ENCODE results near the gene PDCD4. TPM values are rescaled to one million over a fixed set of nuclear protein-coding genes. Genes with fewer than 3 reads are reported as not detected.

Gene PDCD4
- total RNA-seq, 1 experiment from 2014 or later, result 19.9 TPM

GRCh38 chr10:110919349-110919931, 47.7 kb downstream of the PDCD4 start, which contains the start of gene SHOC2:
Gene SHOC2, plus strand, starts transcription at chr10:110919604. Its CDS starts 44,755 bp downstream, at chr10:110964359.
- DNase-seq (ENCODE audit: low read depth), result no peak

DNA sequence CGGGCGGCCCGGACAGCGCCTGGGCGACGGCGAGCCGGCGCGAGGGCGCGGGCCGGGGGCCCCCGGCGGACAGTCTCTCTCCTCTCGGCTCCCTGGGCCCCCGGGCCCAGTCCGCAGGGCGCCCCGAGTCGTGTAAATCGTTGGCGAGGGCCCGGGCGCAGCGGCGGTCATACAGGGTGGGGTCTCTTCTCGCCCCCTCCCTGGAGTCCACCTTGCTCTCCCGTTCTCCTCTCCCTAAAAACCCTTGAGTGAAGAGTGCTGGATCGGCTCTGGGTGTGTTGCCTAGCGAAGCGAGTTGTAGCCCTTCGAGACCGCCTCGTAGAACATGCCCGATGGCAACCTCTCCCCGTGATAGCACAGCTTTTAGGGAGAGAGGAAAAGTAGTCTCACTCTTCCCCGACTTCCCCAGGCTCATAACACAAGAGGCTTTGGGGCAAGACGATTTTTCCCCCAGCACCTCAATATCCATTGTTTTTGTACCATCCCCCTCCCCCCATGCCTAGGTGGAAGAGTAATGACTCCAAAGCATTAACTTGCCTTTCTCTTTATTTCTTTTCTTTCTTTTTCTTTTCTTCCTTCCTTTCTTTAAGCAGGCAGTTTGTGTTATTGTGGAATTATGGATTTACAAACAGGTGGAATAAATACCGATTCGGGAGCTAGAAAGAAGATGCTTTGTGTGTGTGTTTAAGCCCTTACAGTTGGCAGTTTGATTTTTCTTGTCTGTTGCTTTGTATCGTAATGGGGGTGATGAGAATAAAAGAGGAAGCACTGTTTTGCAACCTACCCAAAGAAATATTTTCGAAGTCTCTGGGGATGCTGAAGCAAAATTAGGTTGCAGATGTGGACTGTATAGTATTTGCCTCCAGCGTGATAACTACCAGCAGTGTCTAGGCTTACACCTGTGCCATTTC, 48.5 kb downstream of the PDCD4 start:
- DNase-seq (ENCODE audit: low read depth), result peak; percentile 51

DNA sequence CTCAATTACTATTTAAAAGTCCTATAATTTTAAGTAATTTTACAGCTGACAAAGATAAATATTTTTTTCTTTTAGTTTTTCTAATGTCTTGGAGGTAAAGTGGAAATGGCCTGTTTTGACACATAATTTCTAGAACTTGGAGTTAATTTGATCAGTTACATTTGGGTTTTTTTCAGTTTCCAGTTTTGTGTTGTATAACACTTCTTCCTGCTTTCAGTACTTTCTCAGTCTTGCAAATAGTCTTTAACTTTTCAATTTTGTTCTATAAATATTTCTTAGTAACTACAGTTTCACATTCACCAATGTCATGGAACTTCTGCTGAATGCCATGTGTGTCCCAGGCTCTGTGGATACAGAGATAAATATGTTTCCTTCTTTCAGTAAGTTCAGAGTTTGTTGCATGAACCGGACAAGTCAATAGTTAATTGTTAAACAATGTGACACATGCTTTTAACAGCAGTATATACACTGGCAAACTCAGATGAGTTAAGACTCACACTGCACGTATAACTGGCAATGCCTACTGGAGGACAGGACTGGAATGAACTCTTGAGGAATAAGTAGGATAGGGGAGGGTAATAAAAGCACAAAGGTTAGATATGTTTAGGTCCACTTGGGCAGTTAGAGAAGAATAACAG, 52.2 kb downstream of the PDCD4 start:
- DNase-seq (ENCODE audit: low read depth), result no peak

GRCh38 chr10:110927461-110927860, 55.7 kb downstream of the PDCD4 start:
- no peak for DNase-seq (ENCODE audit: low read depth)

- no peak for DNase-seq (ENCODE audit: low read depth)
Observed at GRCh38 chr10:110931769-110932381, 60.1 kb downstream of the PDCD4 start.

DNA sequence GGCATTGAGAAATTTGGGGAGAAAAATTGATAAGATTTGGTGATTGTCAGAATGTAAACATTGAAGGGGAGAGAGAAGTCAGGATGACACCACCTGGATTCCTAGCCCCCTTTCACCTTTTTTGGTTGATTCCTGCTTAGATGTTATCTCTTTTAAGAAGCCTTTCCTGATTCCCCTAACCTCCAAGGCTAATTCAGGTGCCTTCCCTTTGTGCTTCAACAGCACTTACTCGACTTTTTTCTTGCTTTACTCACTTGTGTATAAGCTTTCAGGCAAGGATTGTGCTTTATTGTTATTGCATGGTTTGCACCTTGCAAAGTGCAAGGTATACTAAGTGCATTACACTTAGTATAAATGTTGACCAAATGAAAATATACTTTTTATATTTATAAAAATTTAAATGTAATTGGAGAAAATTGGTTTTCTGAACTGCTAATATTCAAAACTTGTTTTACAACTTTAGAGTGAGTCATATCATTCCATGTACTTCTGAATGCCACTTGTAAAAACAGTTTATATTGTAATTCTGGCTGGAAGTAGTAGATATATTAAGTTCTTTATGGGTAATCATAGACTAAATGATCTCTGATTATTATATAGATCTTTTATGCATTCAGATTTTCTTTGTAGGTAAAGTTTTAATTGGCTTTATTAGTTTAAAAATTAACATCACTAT, 60.9 kb downstream of the PDCD4 start:
- DNase-seq (ENCODE audit: low read depth), result no peak

DNA sequence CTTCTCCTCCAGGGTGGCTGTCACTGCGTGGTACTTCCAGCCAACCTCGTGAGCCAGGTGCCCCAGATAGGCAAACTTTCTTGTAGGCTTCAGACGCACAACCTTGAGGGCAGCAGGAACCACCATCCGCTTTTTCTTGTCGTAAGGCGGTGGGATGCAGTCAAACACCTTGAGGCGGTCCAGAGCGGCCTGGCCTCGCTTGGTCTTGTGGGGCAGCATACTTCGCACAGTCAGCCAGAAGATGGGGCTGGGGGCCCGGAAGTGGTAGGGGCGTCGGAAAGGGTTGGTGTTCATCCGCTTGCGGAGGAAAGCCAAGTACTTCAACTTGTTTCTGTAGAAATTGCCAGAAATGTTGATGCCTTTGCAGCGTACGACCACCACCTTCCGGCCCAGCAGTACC, 65.0 kb downstream of the PDCD4 start:
- DNase-seq (ENCODE audit: low read depth), result no peak

GRCh38 chr10:110939419-110939818, 67.7 kb downstream of the PDCD4 start:
- DNase-seq (ENCODE audit: low read depth), result no peak

GRCh38 chr10:110944792-110945396, 73.2 kb downstream of the PDCD4 start:
- no peak for DNase-seq (ENCODE audit: low read depth)

GRCh38 chr10:110946496-110946895, 74.8 kb downstream of the PDCD4 start:
- no peak for DNase-seq (ENCODE audit: low read depth)

DNA sequence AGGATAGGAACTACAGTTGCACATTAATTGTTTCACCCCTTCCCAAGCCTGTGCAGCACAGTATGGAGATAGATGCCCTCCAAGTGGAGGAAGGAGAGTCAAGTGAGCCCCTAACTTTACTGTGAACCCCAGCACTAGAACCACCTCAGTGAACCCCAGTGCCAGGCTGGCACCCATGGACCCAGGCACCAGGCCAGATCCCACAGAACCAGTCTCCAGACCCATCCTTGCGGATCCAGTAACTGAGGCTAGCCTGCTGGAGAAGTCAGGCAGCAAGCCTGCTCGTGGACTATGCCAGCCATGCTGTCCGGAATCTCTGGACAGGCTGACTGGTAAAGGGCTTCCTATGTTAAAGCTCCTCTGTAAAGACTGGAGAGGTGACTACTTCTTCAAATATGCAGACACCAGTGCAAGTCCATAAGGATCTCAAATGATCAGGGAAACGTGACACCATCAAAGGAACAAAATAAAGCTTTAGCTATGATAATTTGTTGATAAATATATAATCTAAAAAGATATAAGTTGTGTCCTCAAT, 75.4 kb downstream of the PDCD4 start:
- peak; percentile 10 for DNase-seq (ENCODE audit: low read depth)

Other genes starting within 250 kb of the PDCD4 start
- gene RBM20, start 227.6 kb upstream of the PDCD4 start, total RNA-seq (2014; rRNA removed; shearing (Covaris generic)), result 0.02 and 1.8 TPM in 2 replicates
- gene BBIP1, start 47.3 kb downstream of the PDCD4 start, total RNA-seq (2014; rRNA removed; shearing (Covaris generic)), result 32.1 and 36.2 TPM in 2 replicates
- 23.2 and 24.6 TPM in 2 replicates for gene SHOC2, start 47.7 kb downstream of the PDCD4 start, total RNA-seq (2014; rRNA removed; shearing (Covaris generic))
- gene ADRA2A, start 205.1 kb downstream of the PDCD4 start, total RNA-seq (2014; rRNA removed; shearing (Covaris generic)), result not detected in 2 replicates